ENCODE measurements around the gene PAFAH1B1.
"Not testable (repeated sequence)": the region's sequence is repeated elsewhere in the genome, so short reads cannot be mapped to it uniquely, and the experiment has no call there.

PAFAH1B1 gene

GRCh38 chr17:2592971-2593820 lies at the start of gene PAFAH1B1:
Gene PAFAH1B1, plus strand, starts transcription at chr17:2593654. Its CDS starts 44,635 bp downstream, at chr17:2638289.
- Histone ChIP-seq H3K36me3 (peaks cover 6% of the 10 kb centered on the region; the same call in 1 of the 2 replicates), H3K4me1 (peaks cover 39% of the 10 kb centered on the region), H3K4me3 (peak within 1 kb of the TSS; percentile 97), H3K27me3 (no peaks in the 10 kb centered on the region), H3K9ac (peak within 1 kb of the TSS; percentile 99), H3K4me2 (peak within 1 kb of the TSS; percentile 93), H3K9me3 (no peaks in the 10 kb centered on the region), H3K27ac (peak within 1 kb of the TSS; percentile 97), H4K20me1 (peaks cover 42% of the 10 kb centered on the region)
- TF ChIP-seq Cebpa-rat (IDR thresholded peaks at IDR 0.05) = no peak

GRCh38 chr17:2545393-2545792 lies 48.1 kb upstream of the PAFAH1B1 start:
- Histone ChIP-seq H3K4me1 (peaks cover 10% of the 10 kb centered on the region; the same call in 1 of the 2 replicates), H3K27ac (no peak overlapping the region), H3K27me3 (no peaks in the 10 kb centered on the region), H3K9ac (no peak overlapping the region), H3K9me3 (no peaks in the 10 kb centered on the region), H3K4me3 (no peak overlapping the region), H3K36me3 (no peaks in the 10 kb centered on the region), H4K20me1 (no peaks in the 10 kb centered on the region), H3K4me2 (no peak overlapping the region)
- no peak for TF ChIP-seq Cebpa-rat (IDR thresholded peaks at IDR 0.05)

- no peaks in the 10 kb centered on the region for H3K27me3 ChIP-seq
- no peak overlapping the region for H3K27ac ChIP-seq
- no peak for TF ChIP-seq Cebpa-rat (IDR thresholded peaks at IDR 0.05)
- H3K9me3 ChIP-seq = no peaks in the 10 kb centered on the region
- H4K20me1 ChIP-seq = no peaks in the 10 kb centered on the region
- no peak overlapping the region for H3K4me3 ChIP-seq
- peaks cover 10% of the 10 kb centered on the region; the same call in 1 of the 2 replicates for H3K4me1 ChIP-seq
- H3K9ac ChIP-seq = no peak overlapping the region
- no peaks in the 10 kb centered on the region for H3K36me3 ChIP-seq
- no peak overlapping the region for H3K4me2 ChIP-seq
Measured at GRCh38 chr17:2547176-2547575, 46.3 kb upstream of the PAFAH1B1 start.

- H3K27me3 ChIP-seq, H3K27ac ChIP-seq, H4K20me1 ChIP-seq, H3K4me2 ChIP-seq, H3K4me3 ChIP-seq, H3K36me3 ChIP-seq, H3K9ac ChIP-seq, H3K9me3 ChIP-seq: not testable (repeated sequence)
- H3K4me1 ChIP-seq = peaks cover 10% of the 10 kb centered on the region; the same call in 1 of the 2 replicates
Measured at GRCh38 chr17:2548026-2548425, 45.4 kb upstream of the PAFAH1B1 start.

- H3K27me3 ChIP-seq = no peaks in the 10 kb centered on the region
- no peaks in the 10 kb centered on the region for H4K20me1 ChIP-seq
- TF ChIP-seq Cebpa-rat (IDR thresholded peaks at IDR 0.05) = no peak
- H3K4me2 ChIP-seq = no peak overlapping the region
- no peak overlapping the region for H3K4me3 ChIP-seq
- H3K36me3 ChIP-seq = no peaks in the 10 kb centered on the region
- H3K9me3 ChIP-seq = no peaks in the 10 kb centered on the region
- no peak overlapping the region for H3K27ac ChIP-seq
- H3K4me1 ChIP-seq = no peaks in the 10 kb centered on the region
- H3K9ac ChIP-seq = no peak overlapping the region
Measured at GRCh38 chr17:2549392-2550211, 43.9 kb upstream of the PAFAH1B1 start.

- Histone ChIP-seq H4K20me1 (no peaks in the 10 kb centered on the region), H3K27me3 (no peaks in the 10 kb centered on the region), H3K9me3 (no peaks in the 10 kb centered on the region), H3K9ac (no peak overlapping the region), H3K4me2 (no peak overlapping the region), H3K4me3 (no peak overlapping the region), H3K27ac (no peak overlapping the region), H3K4me1 (no peaks in the 10 kb centered on the region), H3K36me3 (no peaks in the 10 kb centered on the region)
- no peak for TF ChIP-seq Cebpa-rat (IDR thresholded peaks at IDR 0.05)
Measured at GRCh38 chr17:2551493-2551892, 42.0 kb upstream of the PAFAH1B1 start.

GRCh38 chr17:2551928-2552327 lies 41.5 kb upstream of the PAFAH1B1 start:
- no peak for TF ChIP-seq Cebpa-rat (IDR thresholded peaks at IDR 0.05)
- H3K27ac ChIP-seq = no peak overlapping the region
- H3K4me1 ChIP-seq = no peaks in the 10 kb centered on the region
- no peaks in the 10 kb centered on the region for H3K9me3 ChIP-seq
- H3K4me3 ChIP-seq = no peak overlapping the region
- H3K4me2 ChIP-seq = no peak overlapping the region
- H3K27me3 ChIP-seq = no peaks in the 10 kb centered on the region
- H3K9ac ChIP-seq = no peak overlapping the region
- no peaks in the 10 kb centered on the region for H4K20me1 ChIP-seq
- no peaks in the 10 kb centered on the region for H3K36me3 ChIP-seq

- no peak for TF ChIP-seq Cebpa-rat (IDR thresholded peaks at IDR 0.05)
- Histone ChIP-seq H3K36me3 (no peaks in the 10 kb centered on the region), H3K9ac (no peak overlapping the region), H3K27me3 (no peaks in the 10 kb centered on the region), H3K27ac (no peak overlapping the region), H3K4me1 (no peaks in the 10 kb centered on the region), H3K9me3 (peaks cover 22% of the 10 kb centered on the region), H3K4me3 (no peak overlapping the region), H3K4me2 (no peak overlapping the region), H4K20me1 (no peaks in the 10 kb centered on the region)
Measured at GRCh38 chr17:2560658-2561057, 32.8 kb upstream of the PAFAH1B1 start.

GRCh38 chr17:2562162-2562858 lies 31.1 kb upstream of the PAFAH1B1 start:
- Histone ChIP-seq H3K4me3 (no peak overlapping the region), H3K9ac (no peak overlapping the region), H3K9me3 (peaks cover 22% of the 10 kb centered on the region), H3K27ac (no peak overlapping the region), H3K27me3 (no peaks in the 10 kb centered on the region), H3K4me1 (no peaks in the 10 kb centered on the region), H3K4me2 (no peak overlapping the region), H3K36me3 (no peaks in the 10 kb centered on the region), H4K20me1 (no peaks in the 10 kb centered on the region)
- no peak for TF ChIP-seq Cebpa-rat (IDR thresholded peaks at IDR 0.05)
